K562 (cell line): ENCODE measurements around the gene TRERF1. TPM values are rescaled to one million over a fixed set of nuclear protein-coding genes. Genes with fewer than 3 reads are reported as not detected.
A peak's percentile ranks its signal among the peaks of the same experiment; 100 is the strongest.

Experiments
- ELF4 ChIP-seq: fragments of 450-650 bp; formaldehyde crosslinking; IDR thresholded peaks from 2 replicates; pipeline ENCODE4 v1.4.0; 2022; ENCODE audit warnings: missing genetic modification characterization
- HDAC1 ChIP-seq, 2 experiments: fragments of 450-650 bp; IDR thresholded peaks; 2 replicates each; pipeline ENCODE4 v1.6.1; 2016 to 2017; ENCODE audit warnings: inconsistent platforms in 1 of 2, mild to moderate bottlenecking in 1 of 2, moderate library complexity in 1 of 2
- HDAC8 ChIP-seq: fragments of 450-650 bp; IDR thresholded peaks from 2 replicates; pipeline ENCODE4 v1.6.1; 2016; ENCODE audit warnings: mild to moderate bottlenecking, missing genetic modification characterization, moderate library complexity, missing compliant biosample characterization
- PHTF2 ChIP-seq: fragments of 250-450 bp; sonication (Bioruptor Pico); IDR thresholded peaks from 2 replicates; pipeline ENCODE4 v1.5.0; 2021; ENCODE audit warnings: mild to moderate bottlenecking
- PTTG1 ChIP-seq: fragments of 450-650 bp; IDR thresholded peaks from 2 replicates; pipeline ENCODE4 v1.6.1; 2016; ENCODE audit warnings: low read depth, mild to moderate bottlenecking, missing genetic modification characterization, missing compliant biosample characterization
- RBBP5 ChIP-seq: fragments of 200-600 bp; sonication (generic); IDR thresholded peaks from 2 replicates; pipeline ENCODE4 v1.6.1; 2012; ENCODE audit warnings: borderline replicate concordance, mild to moderate bottlenecking, low read length, control low read depth, inconsistent platforms; ENCODE audit not compliant: insufficient read depth, poor library complexity, severe bottlenecking
- TBP ChIP-seq: optimal IDR thresholded peaks from 2 replicates; pipeline ENCODE3; 2011; ENCODE audit warnings: low read depth, low read length, improper control_type of control experiment
- TEAD2 ChIP-seq: fragments of 450-650 bp; IDR thresholded peaks from 2 replicates; pipeline ENCODE4 v1.6.1; 2016; ENCODE audit warnings: missing genetic modification characterization, control low read depth, missing compliant biosample characterization
- TSC22D4 ChIP-seq: fragments of 450-650 bp; IDR thresholded peaks from 2 replicates; pipeline ENCODE4 v1.6.1; 2016; ENCODE audit warnings: missing genetic modification characterization, missing biosample characterization, control low read depth
- ZBTB43 ChIP-seq: sonication (generic); formaldehyde crosslinking; IDR thresholded peaks from 2 replicates; pipeline ENCODE4 v1.8.0; 2023; ENCODE audit warnings: mild to moderate bottlenecking, missing genetic modification reagents
- ZBTB5 ChIP-seq: fragments of 450-650 bp; IDR thresholded peaks from 2 replicates; pipeline ENCODE4 v1.6.1; 2017; ENCODE audit warnings: antibody characterized with exemption
- ZNF76 ChIP-seq: fragments of 250-450 bp; sonication (Bioruptor Pico); IDR thresholded peaks from 2 replicates; pipeline ENCODE4 v1.4.0; 2020; ENCODE audit warnings: mild to moderate bottlenecking, moderate library complexity, borderline replicate concordance
- polyA plus RNA-seq, 8 experiments: library from polyadenylated mRNA; depleted of rRNA in 4 of 8; stranded (reverse) in 5 of 8; unstranded in 3 of 8; fragments of >200 nt; fragmentation: Nextera tagmentation in 2 of 8; fragmentation: Illumina TruSeq in 1 of 8; extraction: Ambion mirVana in 2 of 8; extraction: Trizol in 1 of 8; gene quantifications; 2 replicates each; pipeline versions ENCODE4 v1.2.1 to v1.2.3, GENCODE V29; 2011 to 2014; ENCODE audit warnings: inconsistent platforms in 1 of 8, missing spikeins in 1 of 8
- total RNA-seq, 7 experiments: library from RNA; depleted of rRNA in 6 of 7; stranded (reverse); fragments of >200 nt in 6 of 7; fragmentation: Illumina TruSeq in 2 of 7; extraction: Trizol in 2 of 7; gene quantifications; 2 replicates each; pipeline versions ENCODE4 v1.2.1 to v1.2.3, GENCODE V29; 2011 to 2021; ENCODE audit warnings: low replicate concordance in 1 of 7

TRERF1 gene
- total and polyA plus RNA-seq, 9 of the 15 experiments (the other 6 are each of a cell fraction or from before 2014, with no cell fraction given): 0.04 to 0.20 (median 0.07) TPM; not detected in 3

GRCh38 chr6:42199106-42199981 lies 252.4 kb downstream of the TRERF1 start (continued):
- TF ChIP-seq HDAC1 (IDR thresholded peaks at IDR 0.05): peak in 1 of 2 experiments; percentile 88; a peak in 2 of 4 replicates
- peak; percentile 88; the same call in 1 of the 2 replicates for TF ChIP-seq ZBTB5
- TF ChIP-seq ZBTB43: no peak
- no peak for TF ChIP-seq PTTG1
- no peak for TF ChIP-seq TSC22D4 (tag)
- 0 out of 2 replicates have a peak, but pooled peaks have one; percentile 46 for TF ChIP-seq TEAD2 (tag)
- peak; percentile 47 for TF ChIP-seq RBBP5
- no peak for TF ChIP-seq ZNF76 (CRISPR knock-in tag)
- peak; percentile 65; the same call in 1 of the 2 replicates for TF ChIP-seq ELF4 (CRISPR knock-in tag)
- no peak for TF ChIP-seq PHTF2 (CRISPR knock-in tag)
- peak; percentile 25 for TF ChIP-seq TBP
- TF ChIP-seq HDAC8: no peak
